HL-60/S4 (cell line): ENCODE results near the gene ATXN7L1.
"Not testable (repeated sequence)": the region's sequence is repeated elsewhere in the genome, so short reads cannot be mapped to it uniquely, and the experiment has no call there.

ENCODE experiments used
- in situ Hi-C: fragments of 300-500 bp; cut with MboI; formaldehyde crosslinking; loops from 2 replicates; pipeline ENCODE4 v1.14.3; 2022; ENCODE audit warnings: low sequenced_read_pairs

The ATXN7L1 gene

DNA sequence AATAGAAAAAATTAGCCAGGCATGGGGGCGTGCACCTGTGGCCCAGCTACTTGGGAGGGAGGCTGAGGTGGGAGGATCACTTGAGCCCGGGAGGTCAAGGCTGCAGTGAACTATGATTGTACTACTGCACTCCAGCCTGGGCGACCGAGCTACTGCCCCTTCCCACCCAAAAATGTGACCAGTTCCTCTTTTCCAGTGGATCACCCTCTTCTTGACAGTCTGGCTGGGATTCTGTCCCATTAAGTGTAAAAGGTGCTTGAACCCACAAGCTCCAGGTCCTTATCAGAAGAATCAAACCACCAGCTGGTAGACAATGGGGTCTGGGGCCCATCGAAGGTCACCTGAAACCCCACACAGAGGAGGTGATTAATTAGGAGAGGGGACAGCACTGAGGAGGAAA lies 14.1 kb downstream of the ATXN7L1 start:
- in situ Hi-C loops, result no loop called here

DNA sequence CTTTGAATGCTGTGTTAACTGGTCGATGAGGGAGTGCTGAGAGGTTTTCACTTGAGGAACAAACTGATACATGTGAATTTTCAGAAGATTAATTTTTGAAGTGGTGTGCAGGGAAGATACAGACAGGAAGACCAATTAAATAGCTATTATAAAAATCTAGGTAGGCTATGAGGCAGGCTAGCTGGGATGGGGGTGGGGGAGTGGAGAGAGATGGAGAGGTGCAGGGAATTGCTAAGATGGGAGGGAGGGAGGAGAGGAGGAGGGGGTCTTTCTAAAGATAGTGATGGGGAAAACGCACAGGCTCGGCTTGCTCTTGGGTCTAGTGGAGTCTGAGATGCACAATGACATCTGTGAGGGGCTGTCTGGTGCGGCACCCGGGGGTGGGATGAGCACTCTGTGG lies 15.2 kb downstream of the ATXN7L1 start:
- in situ Hi-C loops, result no loop called here

DNA sequence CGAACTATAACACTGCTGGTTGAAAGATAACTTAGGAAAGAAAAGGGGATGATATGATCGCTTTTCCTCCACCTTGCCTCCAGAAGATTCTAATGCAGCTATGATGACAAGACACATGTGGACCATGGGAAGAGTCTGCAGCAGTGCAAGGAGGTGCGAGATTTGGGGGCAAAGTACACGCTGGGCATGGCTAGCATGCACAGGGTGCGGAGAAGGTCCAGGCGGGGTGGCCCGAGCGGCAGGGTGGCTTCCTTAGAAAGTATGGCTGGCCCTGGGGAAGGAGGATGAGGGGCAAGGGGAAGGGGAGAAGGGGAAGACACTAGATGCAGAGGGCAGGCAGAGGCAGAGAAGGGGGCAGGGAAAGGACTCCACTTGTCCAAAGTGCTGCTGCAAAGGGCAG lies 15.6 kb downstream of the ATXN7L1 start:
- in situ Hi-C loops, result no loop called here

DNA sequence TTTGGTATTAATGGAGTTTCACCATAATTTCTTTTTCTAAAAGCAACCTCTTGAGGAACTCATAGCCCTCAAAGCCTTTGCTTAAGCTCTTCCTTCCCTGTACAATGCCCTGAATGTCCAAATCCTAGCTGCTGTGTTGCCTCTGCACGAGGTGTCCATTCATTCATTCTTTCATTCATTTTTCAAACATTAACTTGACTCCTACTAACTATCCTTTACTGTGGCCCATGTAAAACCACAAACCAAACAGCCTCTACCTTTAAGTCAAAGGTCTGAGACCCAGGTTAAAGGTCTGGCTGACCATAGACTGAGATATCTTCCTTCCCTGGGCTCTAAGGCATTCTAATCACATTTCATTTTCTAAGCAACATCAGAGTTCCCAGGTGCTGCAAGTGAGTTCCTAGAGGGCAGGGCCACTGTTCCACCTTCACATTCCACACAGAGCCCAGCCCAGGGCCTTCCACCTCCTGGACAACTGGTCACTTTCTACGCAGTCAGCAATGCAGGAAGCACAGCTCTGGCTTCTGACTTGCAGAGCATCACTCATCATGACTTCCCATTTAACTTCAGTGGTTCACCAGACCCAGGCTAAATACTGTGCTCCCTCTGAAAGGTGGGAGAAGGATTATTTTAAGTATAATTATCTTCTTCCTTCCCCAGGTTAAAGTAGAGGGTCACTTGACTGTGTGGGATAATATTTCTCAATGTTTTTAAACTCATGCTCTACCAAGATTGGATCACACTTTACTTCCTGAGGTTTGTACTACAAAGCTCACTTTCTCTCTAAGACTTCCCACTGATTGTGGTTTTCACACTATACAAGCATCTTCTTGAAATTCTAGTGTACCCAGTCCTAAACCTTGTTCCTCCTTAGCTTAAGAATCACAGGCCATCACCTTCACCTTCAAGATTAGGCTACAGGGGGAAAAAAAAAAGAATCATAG lies 19.1 kb downstream of the ATXN7L1 start:
- in situ Hi-C loops, result no loop called here

DNA sequence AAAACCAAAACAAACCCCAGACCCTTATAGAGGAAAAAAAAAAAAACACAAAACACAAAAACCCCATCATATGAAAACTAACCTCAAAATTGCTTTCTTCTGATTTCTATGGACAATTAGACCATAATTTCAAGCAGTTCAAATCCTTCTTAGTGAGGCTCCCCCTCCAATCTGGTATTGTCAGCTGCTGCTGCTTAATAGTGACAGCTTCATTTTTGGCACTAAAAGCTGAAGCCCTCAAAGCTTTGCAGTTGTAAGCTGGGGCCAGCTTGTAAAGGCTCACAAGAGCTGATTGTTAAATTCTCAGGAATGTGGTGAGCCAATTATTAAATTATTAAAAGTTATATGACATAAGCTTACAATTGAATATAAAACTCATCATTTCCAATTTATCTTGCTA lies 21.9 kb downstream of the ATXN7L1 start:
- in situ Hi-C loops, result no loop called here

DNA sequence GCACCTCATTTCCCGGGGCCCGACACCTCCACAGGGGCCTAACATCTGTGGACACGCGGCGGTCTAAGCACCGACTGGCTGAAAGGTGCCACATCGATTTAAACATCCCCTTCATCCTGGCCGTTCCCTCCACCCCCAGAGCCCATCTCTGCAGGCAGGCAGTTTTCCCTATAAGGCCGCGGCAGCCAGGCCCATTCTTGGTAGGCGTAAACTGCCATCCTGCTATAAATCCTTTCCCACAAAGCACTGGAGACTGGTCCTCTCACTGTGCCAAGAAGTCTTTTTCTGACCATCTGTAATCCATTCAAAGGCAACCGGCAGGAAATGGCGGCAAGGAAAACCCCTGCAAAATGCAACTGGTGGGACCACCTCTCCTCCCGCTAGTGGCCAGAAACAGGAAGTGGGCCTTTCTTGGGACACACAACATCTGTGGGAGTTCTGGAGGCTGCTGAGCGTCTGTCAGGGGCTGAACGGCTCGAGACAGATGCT lies 22.4 kb downstream of the ATXN7L1 start:
- in situ Hi-C loops, result no loop called here

DNA sequence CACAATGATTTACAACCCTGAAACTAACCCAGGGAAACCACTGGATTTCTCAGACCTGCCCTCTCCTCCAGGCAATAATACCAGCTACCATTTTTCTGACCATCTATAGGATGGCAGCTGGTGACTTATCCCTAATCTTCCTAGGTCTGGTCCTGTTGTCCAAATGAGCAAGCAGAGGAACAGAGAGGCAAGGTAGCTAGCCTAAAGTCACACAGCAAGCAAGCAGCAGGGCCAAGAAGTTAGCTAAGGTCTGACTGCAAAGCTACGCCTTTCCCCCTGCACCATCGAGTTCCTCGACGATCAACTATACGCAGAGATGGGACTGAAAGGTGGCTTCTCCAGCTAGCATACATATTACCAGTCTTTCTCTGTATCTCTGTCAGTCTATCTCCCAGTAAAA lies 25.3 kb downstream of the ATXN7L1 start:
- in situ Hi-C loops, result no loop called here

DNA sequence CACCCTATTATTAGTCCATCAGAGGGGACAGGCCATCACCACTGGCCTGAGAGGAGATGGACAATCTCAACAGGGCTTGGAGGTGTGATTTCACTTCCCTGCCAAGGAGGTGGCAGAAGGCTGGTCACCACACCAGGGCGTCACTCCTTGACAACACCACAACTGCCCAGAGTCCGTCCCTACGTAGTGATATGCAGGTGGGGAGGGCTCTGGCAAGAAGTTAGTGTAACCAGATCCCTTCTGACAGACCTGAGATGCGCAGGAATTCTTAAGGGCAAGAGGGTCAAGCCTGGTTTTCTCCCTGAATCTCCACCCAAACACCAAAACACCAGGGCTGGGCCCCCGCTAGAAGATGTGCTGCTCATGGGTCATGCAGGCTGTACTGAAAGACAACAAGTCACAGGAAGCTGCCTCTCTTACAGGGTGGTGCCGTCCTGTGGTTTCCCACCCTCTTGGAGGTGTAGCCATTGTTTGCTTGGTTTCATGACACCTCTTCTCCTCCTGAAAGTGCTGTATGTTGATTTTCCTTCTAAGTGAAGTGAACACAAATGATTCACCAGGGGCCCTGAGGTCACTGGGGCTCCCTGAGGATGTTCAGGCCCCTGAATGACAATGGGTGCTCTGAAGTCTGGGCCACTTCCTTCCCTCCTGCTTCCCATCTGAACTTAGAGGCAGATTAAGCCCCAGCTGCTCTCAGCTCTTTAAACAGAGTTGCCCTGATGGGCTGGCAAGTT lies 27.1 kb downstream of the ATXN7L1 start:
- in situ Hi-C loops, result no loop called here

DNA sequence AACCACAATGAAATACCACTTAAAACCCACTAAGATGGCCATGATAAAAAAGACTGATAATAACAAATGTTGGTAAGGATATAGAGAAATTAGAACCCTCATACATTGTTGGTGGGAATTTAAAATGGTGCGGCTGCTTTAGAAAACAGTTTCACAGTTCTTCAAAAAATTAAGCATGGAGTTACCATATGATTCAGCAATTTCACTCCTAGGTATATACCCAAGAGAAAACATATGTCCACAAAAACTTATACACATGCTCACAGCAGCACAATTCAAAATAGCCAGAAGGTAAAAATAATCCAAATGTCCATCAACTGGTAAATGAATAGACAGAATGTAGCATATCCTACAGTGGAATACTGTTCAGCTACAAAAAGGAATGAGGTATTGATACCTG lies 30.0 kb downstream of the ATXN7L1 start:
- in situ Hi-C loops, result no loop called here

DNA sequence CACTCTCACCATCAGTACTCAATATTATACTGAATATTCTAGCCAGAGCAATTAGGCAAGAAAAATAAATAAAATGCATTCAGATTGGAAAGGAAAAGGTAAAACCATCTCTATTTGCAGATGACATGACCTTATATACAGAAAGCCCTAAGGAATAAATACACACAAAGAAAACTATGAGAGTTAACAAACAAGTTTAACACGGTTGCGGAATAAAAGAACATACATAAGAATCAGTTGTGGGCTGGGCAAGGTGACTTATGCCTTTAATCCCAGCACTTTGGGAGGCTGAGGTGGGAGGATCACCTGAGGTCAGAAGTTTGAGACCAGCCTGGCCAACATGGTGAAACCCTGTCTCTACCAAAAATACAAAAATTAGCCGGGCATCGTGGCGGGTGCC lies 31.7 kb downstream of the ATXN7L1 start:
- in situ Hi-C loops, result not testable (repeated sequence)

DNA sequence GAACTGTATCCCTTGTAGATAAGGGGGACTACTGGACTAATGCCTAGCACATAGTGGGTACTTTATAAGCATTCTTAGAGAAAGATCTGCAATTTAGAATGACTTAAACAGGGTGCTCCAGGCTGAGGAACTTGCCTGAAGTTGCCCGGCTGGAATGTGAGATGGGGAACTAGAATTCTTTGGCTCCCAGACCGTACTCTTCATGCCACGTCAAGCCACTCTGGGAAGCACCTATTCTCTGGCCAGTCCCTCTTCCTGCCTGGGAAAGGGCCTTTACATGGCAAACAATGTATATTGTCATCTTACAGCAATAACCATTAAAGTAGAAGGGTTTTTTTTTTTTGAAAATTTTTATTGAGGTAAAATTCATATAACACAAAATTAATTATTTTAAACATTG lies 34.5 kb downstream of the ATXN7L1 start:
- in situ Hi-C loops, result no loop called here

DNA sequence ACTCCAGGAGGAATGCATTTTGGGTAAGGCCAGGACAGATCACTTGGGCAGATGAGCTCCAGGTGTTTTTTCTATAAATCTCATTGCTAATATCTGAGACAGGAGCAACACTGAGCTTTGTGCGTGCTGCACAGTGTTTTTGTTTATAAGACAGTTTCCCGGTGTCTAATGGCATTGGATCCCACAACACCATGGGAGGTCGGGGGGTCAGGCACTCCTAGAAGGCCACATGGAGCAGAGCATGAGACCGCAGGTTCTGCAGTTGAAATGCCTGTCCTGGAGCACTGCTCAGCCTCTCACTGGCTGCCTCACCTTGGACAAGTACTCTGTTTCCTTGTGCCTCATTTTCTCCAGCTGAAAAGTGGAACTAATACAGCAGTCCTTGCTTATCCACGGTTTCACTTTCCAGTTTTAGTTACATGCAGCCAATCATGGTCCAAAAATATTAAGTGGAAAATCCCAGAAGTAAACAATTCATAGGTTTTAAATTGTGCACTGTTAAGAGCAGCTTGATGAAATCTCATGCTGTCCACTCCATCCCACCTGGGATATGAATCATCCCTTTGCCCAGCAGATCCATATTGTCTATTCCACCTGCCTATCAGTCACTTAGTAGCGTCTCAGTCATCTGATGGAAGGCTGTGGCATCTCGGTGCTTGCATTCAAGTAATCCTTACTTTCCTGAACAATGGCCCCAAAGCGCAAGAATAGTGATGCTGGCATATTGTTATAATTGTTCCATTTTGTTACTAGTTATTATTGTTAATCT lies 35.2 kb downstream of the ATXN7L1 start:
- in situ Hi-C loops, result no loop called here

DNA sequence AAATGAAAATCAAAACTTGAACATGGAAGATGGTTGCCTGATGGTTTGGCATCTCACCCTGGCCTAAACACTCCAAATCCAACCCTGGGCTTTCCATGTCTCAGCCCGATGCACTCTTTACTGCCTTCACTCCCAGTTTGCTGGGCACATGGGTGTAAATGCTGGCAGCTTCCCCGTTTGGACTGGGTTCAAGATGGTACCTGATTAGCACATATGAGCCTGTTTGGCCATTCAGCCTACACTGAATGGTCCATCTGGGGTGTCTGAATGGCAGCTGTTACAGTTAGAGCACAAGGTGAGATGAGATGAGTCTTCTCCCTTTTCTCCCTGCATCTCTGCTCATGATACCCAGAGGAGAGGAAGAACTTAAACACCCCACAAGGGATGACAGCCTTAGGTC lies 37.1 kb downstream of the ATXN7L1 start:
- in situ Hi-C loops, result no loop called here

DNA sequence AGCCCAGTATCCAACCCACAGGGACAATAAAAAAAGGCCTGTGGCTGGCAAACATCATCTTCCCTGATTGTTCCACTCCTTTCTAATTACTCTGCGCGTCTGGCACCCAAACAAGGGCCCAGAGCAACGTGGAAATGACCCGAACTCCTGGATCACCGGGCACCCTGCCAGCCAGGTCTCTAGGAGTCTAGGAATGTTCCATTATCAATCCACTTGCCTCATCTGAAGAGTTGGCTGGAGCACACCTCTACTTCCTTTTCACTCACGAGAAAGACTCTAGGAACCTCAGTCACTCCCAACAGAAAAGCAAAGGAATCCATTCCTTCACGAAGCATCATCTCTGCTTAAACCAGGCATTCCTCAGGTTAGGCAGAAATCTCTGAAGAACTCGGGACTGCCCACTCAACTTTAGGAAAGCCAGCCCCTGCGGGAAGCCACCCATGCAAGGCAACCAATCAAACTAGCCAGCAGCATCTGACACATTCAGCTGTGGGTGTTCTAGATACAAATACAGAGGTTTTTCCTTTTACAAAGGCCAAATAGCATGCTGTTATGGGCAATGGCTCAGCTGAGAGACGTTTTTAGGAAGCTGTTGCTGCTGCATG lies 37.7 kb downstream of the ATXN7L1 start:
- in situ Hi-C loops, result no loop called here

DNA sequence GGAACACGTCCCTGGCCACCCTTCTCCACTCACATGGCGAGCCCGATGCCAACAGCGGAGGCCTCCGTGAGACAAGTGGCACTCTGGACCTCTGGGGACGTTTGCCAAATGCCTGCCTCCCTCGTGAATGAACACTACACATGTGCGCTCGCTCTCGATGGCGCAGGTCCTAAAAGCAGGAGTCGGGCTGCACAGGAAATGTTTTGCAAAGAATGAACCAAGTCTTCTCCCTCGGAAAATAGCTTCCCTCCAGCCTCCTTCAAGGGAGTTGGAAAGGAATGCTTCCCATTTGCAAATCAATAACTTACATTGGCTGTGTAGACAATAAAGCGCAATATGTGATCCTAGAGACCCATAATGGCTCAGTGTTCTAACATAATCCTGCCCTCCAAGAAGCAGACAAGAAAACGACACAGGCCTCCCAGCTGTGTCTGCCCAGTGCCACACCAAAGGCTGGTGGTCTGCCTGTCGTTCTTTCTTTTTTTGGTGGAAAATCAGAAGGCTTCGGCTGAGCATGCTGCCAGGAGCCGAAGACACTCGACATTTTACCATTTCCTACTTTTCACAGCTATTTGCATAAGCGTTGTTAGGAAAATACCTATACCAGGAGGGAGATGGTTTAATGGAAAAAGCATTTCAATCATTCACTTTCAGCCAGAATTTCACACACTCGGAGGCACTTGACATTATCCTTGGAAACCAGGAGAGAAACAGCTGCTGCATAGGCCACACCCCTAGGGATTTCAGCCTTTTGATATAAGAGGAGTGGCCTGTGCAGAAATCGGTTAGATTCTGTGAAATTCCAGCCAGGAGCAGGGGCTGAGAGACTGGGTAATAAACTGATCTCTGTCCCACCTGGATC lies 38.4 kb downstream of the ATXN7L1 start:
- in situ Hi-C loops, result no loop called here

DNA sequence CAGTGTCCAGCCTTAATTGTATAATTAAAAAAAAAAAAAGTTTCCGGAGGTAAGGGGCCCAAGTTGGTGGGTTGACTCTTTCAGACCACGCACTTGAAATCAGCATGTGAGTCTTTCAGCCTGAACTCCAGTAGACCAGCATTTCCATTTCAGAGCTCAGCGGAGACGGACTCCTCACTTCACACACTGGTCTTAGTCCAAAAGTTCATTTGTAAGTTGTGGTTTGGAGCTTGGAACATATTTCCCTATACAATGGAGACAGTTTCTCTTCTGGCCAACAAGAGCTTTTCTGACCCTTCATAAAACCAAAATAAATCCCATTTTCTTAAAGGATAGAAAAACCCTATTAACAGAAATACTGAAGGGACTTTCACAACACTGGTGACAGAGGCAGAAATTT lies 41.0 kb downstream of the ATXN7L1 start:
- in situ Hi-C loops, result no loop called here

DNA sequence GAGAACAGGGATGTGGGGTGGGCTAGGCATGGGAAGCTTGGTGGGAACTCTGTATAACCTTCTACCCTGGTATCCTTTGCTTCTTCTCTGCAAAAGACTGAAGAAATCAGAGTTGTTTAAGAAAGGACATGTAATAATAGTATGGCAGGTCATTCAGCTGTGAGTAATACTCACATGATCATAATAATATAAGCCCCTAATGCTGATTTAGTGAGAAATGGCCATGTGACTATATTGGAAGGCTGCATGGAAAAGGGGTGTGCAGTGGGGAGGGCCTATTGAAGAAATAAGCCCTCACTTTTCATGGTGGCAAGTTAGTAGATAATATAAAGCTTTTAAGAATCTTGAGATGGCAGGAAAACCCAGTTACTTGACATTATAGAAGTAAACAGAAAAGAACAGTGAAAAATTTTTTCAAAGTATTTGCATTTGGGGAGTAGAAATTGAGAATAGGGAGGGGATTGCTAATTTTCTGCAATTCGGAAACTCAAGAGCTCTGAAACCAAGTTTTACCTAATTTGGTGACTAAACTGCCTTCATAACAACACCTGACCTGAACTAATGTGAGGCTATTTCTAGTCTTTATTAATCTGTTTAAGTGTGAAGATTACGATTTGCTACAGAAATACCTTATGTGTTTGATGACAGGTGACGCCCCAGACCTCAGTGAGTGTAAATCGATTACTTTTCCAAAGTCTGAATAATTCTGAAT lies 44.4 kb downstream of the ATXN7L1 start:
- in situ Hi-C loops, result no loop called here

DNA sequence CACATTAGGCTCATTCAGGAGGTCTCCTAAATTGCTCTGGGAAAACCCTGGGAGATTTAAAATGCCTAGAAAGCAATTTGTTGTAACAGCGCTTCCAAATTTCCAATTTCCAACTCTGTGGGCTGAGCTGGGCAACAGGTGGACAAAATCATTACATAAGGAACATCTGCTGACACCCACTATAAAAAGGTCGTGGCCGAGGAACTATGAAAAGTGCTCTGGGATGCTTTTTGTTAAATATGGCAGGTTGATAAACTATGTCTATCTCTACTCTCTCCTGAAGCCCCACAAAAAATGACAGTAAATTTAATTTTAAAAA lies 45.1 kb downstream of the ATXN7L1 start:
- in situ Hi-C loops, result no loop called here
